Stomach (tissue), 9 donors: ENCODE data around the gene ZNRF4. TPM values are rescaled to one million over a fixed set of nuclear protein-coding genes. Genes with fewer than 3 reads are reported as not detected.

Source experiments
- DNase-seq, 2 donors: peaks; one replicate each; pipeline versions ENCODE4 v3.0.0 to v3.0.0-alpha.2; 2013 to 2019
- H3K27ac ChIP-seq, 5 donors: fragments of 200-600 bp in 4 of 5; sonication (generic) in 4 of 5; one replicate each; pipeline ENCODE4 v1.5.1; 2013 to 2019; ENCODE audit warnings: mild to moderate bottlenecking in 1 of 5, moderate library complexity in 1 of 5
- H3K27me3 ChIP-seq, 3 donors: fragments of 200-600 bp; sonication (generic); one replicate each; pipeline ENCODE4 v1.5.1; 2017 to 2019; ENCODE audit warnings: mixed run types in 1 of 3
- H3K36me3 ChIP-seq, 4 donors: fragments of 200-600 bp; sonication (generic); 1 replicate in 3 of 4; 2 replicates in 1 of 4; pipeline ENCODE4 v1.5.1; 2016 to 2019
- H3K4me1 ChIP-seq, 4 donors: fragments of 200-600 bp; sonication (generic); one replicate each; pipeline ENCODE4 v1.5.1; 2016 to 2019
- H3K4me3 ChIP-seq, 4 donors: fragments of 200-600 bp; sonication (generic) in 3 of 4; one replicate each; pipeline ENCODE4 v1.5.1; 2016 to 2019; ENCODE audit warnings: mild to moderate bottlenecking in 1 of 4
- H3K9me3 ChIP-seq, 4 donors: fragments of 200-600 bp; sonication (generic); one replicate each; pipeline ENCODE4 v1.5.1; 2016 to 2019
- EP300 ChIP-seq: sonication (generic); formaldehyde crosslinking; IDR thresholded peaks from one replicate; pipeline ENCODE4 v1.6.1; 2017; ENCODE audit warnings: antibody characterized with exemption
- POLR2A ChIP-seq, 4 donors: fragments of 450-650 bp; IDR thresholded peaks; one replicate each; pipeline ENCODE4 v1.6.1; 2016; ENCODE audit warnings: antibody characterized with exemption in 4 of 4, control low read depth in 2 of 4, mild to moderate bottlenecking in 1 of 4, moderate library complexity in 1 of 4
- POLR2AphosphoS5 ChIP-seq, 3 donors: sonication (generic); formaldehyde crosslinking; IDR thresholded peaks; one replicate each; pipeline ENCODE4 v1.6.1; 2016; ENCODE audit warnings: antibody characterized with exemption in 3 of 3
- WGBS, 5 donors: extraction: QIAGEN DNeasy Blood & Tissue Kit in 3 of 5; methylation state at CpG; one replicate each; pipeline versions ENCODE4 v1.1.5 to v1.1.7; 2013 to 2018; 5-methylcytosine and 5-hydroxymethylcytosine counted together
- intact Hi-C: fragments of 100-400 bp; cut with DNase I; formaldehyde crosslinking; loops from one replicate; pipeline ENCODE4 v1.15.1; 2023; ENCODE audit warnings: low total_unique reads
- polyA plus RNA-seq, 3 donors: library from polyadenylated mRNA; stranded (reverse); fragments of 200-250 nt; gene quantifications; one replicate each; pipeline ENCODE4 v1.2.3, GENCODE V29; 2013
- total RNA-seq, 5 donors: library from RNA; depleted of rRNA; stranded (reverse); fragments of >200 nt; gene quantifications; one replicate each; pipeline versions ENCODE4 v1.1.0 to v1.2.3, GENCODE V29; 2014 to 2016
- TF ChIP-seq, protein P1 (sequence below), 7 experiments: fragments of 450-650 bp in 4 of 7; fragments of 200-600 bp in 3 of 7; sonication (generic) in 3 of 7; IDR thresholded peaks; one replicate each; pipeline ENCODE4 v1.5.1; 2016 to 2019; ENCODE audit warnings: antibody characterized with exemption in 7 of 7, control low read depth in 2 of 7, mild to moderate bottlenecking in 1 of 7
- donor health status: healthy with polysubstance abuse.
- donor health status: Bipolar disorder and iron deficiency.
- donor health status: healthy.

ZNRF4 gene
- total and polyA plus RNA-seq, 8 donors, result not detected

DNA sequence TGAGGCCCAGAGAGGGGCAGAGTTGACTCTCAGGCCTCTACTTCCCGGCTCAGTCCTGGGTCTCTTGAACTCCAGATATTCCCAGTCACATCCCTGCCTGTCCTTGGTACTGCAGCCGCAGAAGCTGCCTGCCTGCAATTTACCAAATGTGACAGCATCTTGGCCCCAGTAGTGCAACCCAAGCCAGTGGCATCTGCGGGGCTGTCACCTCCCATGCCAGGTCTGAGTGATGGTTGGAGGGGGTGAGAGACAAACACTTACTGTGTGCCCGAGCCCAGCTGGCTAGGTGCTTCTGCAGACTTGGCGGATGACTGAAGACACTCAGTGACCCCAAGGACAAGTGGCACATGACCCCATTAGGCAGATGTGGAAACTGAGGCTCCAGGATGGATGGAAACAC lies 18.4 kb downstream of the ZNRF4 start:
- TF ChIP-seq POLR2A (IDR thresholded peaks at IDR 0.05), result no peak
- TF ChIP-seq, protein P1, sequence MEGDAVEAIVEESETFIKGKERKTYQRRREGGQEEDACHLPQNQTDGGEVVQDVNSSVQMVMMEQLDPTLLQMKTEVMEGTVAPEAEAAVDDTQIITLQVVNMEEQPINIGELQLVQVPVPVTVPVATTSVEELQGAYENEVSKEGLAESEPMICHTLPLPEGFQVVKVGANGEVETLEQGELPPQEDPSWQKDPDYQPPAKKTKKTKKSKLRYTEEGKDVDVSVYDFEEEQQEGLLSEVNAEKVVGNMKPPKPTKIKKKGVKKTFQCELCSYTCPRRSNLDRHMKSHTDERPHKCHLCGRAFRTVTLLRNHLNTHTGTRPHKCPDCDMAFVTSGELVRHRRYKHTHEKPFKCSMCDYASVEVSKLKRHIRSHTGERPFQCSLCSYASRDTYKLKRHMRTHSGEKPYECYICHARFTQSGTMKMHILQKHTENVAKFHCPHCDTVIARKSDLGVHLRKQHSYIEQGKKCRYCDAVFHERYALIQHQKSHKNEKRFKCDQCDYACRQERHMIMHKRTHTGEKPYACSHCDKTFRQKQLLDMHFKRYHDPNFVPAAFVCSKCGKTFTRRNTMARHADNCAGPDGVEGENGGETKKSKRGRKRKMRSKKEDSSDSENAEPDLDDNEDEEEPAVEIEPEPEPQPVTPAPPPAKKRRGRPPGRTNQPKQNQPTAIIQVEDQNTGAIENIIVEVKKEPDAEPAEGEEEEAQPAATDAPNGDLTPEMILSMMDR (IDR thresholded peaks at IDR 0.05), result no peak
- no peak for TF ChIP-seq EP300
- no peak for TF ChIP-seq POLR2AphosphoS5 (IDR thresholded peaks at IDR 0.05)
- no peak overlapping the region for H3K4me3 ChIP-seq
- H3K36me3 ChIP-seq, result no peaks in the 10 kb centered on the region
- no peak for DNase-seq
- intact Hi-C loops, result no loop called here
- H3K27ac ChIP-seq, result no peak overlapping the region
- peaks cover 0 to 37% (median 12%) of the 10 kb centered on the region in 3 donors for H3K27me3 ChIP-seq
- peaks cover 0 to 8% (median 5%) of the 10 kb centered on the region in 4 donors for H3K4me1 ChIP-seq
- H3K9me3 ChIP-seq, result no peaks in the 10 kb centered on the region
- WGBS, 5 donors, result 83 to 95% (median 85%) methylated on average over 5 of the region's 5 CpGs

DNA sequence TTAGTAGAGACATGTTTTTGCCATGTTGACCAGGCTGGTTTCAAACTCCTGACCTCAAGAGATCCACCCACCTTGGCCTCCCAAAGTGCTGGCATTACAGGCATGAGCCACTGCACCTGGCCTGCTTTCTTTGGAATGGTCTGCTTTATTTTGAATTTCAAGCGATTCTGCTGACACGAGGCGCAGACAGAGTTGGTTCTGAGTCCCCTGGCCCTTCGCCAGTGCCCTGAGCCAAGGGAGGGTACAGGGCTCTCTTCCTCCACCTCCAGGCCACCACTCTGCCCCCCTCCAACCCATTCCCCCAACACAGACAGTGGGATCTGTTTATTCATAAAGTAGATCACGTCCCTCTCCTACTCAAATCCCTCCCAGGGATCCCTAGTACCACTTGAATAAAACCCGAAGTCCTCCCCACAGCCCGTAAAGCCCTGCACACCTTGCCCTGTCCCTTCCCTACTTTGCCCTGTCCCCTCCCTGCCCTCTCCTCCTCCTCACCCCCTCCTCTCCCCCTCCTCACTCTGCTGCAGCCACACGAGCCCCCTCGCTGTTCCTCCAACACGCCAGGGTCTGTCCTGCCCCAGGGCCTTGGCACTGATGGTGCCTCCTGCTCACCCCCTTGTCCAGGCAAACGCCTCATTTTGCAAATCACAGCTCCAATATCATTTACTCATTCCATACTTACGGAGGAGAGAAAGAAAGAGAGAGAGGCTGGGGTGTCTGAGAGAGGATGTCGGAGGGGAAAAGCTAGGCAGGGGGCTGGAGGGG lies 22.4 kb downstream of the ZNRF4 start:
- DNase-seq, result no peak
- no peaks in the 10 kb centered on the region for H3K36me3 ChIP-seq
- no peak overlapping the region for H3K27ac ChIP-seq
- H3K4me3 ChIP-seq, result no peak overlapping the region
- WGBS, 5 donors, result 46 to 56% (median 50%) methylated on average over 13 of the region's 13 CpGs
- intact Hi-C loops, result no loop called here
- H3K4me1 ChIP-seq, result peaks cover 0 to 5% (median 0%) of the 10 kb centered on the region in 4 donors
- H3K27me3 ChIP-seq, result peaks cover 0 to 57% (median 25%) of the 10 kb centered on the region in 3 donors
- no peak for TF ChIP-seq EP300
- TF ChIP-seq POLR2AphosphoS5 (IDR thresholded peaks at IDR 0.05), result no peak
- no peak for TF ChIP-seq POLR2A (IDR thresholded peaks at IDR 0.05)
- TF ChIP-seq, protein P1 (IDR thresholded peaks at IDR 0.05), result no peak
- peaks cover 0 to 17% (median 11%) of the 10 kb centered on the region in 4 donors for H3K9me3 ChIP-seq

DNA sequence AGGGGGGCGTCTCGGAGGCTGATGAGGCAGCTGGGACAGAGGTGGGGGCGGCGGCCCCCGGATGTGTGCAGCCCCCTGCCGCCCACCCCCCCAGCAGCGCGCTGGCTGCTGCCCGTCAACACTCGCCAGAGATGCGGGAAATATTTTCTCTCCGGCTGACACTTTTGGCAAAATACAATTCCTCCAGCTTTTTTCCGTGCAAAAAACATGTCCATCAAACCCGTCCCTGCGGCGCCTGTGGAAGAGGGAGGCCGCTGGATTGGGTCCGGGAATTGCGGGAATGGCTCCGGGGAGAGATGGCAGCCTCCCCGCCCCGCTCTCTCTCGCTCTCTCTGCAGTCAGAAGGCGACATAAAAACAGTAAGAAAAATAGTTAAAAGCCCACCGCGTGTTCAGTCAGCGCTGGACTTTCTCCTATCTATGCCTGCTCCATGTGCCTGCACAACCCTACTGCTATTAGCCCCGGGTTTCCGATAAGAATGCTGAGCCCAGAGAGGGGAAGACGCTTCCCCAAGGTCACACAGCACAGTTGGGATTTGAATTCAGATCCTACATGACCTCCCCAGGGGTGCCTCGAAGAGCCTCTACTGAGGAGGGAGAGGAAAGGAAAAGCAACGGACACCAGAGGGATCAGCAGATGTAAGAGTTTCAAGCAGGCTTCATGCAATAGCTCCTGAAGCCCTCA lies 23.2 kb downstream of the ZNRF4 start:
- Histone ChIP-seq H3K4me3 (no peak overlapping the region), H3K9me3 (peaks cover 0 to 21% (median 12%) of the 10 kb centered on the region in 4 donors), H3K27me3 (peaks cover 0 to 52% (median 25%) of the 10 kb centered on the region in 3 donors), H3K4me1 (peaks cover 0 to 5% (median 0%) of the 10 kb centered on the region in 4 donors), H3K27ac (no peak overlapping the region), H3K36me3 (no peaks in the 10 kb centered on the region)
- intact Hi-C loops, result no loop called here
- WGBS, 5 donors, result 20 to 28% (median 24%) methylated on average over 27 to 32 of the region's 32 CpGs
- peak in 1 of 2 donors; percentile 45 for DNase-seq
- no peak for TF ChIP-seq POLR2AphosphoS5 (IDR thresholded peaks at IDR 0.05)
- TF ChIP-seq, protein P1 (IDR thresholded peaks at IDR 0.05), result no peak
- TF ChIP-seq POLR2A (IDR thresholded peaks at IDR 0.05), result no peak
- no peak for TF ChIP-seq EP300

DNA sequence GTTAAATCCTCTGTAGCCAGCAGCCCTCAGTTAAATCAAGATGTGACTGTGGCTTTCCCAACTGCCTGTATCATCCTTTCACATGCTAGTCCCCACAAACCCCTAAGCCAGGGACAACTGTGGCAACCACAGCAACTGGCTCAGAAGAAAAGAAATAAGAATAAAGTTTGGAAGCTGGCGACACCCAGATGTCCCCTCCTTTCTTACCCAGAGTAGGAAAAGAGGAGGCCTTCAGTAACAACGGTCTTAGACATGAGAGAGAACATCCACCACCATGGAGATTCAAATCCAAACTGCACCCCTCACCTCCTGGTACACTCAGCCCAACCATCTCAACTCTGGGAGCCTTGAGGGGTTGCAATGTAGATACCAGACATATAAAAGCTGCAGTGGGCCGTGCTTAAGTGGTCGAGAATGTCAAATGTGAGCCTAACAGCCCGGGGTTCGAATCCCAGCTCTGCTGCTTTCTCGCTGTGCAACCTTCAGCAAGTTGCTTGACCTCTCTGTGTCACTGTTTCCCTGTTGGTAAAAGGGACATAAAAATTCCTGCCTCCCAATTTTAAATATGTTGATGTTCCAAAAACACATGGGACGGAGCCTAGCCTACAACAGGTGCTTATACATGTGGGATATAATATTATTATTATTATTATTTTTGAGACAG lies 23.8 kb downstream of the ZNRF4 start:
- H3K9me3 ChIP-seq, result peaks cover 0 to 21% (median 12%) of the 10 kb centered on the region in 4 donors
- intact Hi-C loops, result no loop called here
- TF ChIP-seq, protein P1 (IDR thresholded peaks at IDR 0.05), result no peak
- no peak for TF ChIP-seq EP300
- no peak for TF ChIP-seq POLR2A (IDR thresholded peaks at IDR 0.05)
- no peak for TF ChIP-seq POLR2AphosphoS5 (IDR thresholded peaks at IDR 0.05)
- H3K4me1 ChIP-seq, result peaks cover 0 to 8% (median under 1%) of the 10 kb centered on the region in 4 donors
- H3K27ac ChIP-seq, result no peak overlapping the region
- no peak overlapping the region for H3K4me3 ChIP-seq
- H3K27me3 ChIP-seq, result peaks cover 0 to 46% (median 25%) of the 10 kb centered on the region in 3 donors
- no peaks in the 10 kb centered on the region for H3K36me3 ChIP-seq
- WGBS, 5 donors, result 64 to 80% (median 74%) methylated on average over 8 of the region's 8 CpGs
- no peak for DNase-seq
